Articular chondrocyte of knee joint (primary cell): ENCODE measurements around the gene PPME1. TPM values are rescaled to one million over a fixed set of nuclear protein-coding genes. Genes with fewer than 3 reads are reported as not detected.

Source experiments
- small RNA-seq: library from RNA; depleted of rRNA; stranded (forward); fragments of <200 nt; gene quantifications from one replicate; pipeline ENCODE3, GENCODE V24; 2012
- total RNA-seq: library from RNA; depleted of rRNA; stranded (reverse); fragments of >200 nt; gene quantifications from 2 replicates; pipeline ENCODE4 v1.2.3, GENCODE V29; 2012

PPME1 gene, protein sequence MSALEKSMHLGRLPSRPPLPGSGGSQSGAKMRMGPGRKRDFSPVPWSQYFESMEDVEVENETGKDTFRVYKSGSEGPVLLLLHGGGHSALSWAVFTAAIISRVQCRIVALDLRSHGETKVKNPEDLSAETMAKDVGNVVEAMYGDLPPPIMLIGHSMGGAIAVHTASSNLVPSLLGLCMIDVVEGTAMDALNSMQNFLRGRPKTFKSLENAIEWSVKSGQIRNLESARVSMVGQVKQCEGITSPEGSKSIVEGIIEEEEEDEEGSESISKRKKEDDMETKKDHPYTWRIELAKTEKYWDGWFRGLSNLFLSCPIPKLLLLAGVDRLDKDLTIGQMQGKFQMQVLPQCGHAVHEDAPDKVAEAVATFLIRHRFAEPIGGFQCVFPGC
- 20.5 and 27.1 TPM in 2 replicates for total RNA-seq

DNA sequence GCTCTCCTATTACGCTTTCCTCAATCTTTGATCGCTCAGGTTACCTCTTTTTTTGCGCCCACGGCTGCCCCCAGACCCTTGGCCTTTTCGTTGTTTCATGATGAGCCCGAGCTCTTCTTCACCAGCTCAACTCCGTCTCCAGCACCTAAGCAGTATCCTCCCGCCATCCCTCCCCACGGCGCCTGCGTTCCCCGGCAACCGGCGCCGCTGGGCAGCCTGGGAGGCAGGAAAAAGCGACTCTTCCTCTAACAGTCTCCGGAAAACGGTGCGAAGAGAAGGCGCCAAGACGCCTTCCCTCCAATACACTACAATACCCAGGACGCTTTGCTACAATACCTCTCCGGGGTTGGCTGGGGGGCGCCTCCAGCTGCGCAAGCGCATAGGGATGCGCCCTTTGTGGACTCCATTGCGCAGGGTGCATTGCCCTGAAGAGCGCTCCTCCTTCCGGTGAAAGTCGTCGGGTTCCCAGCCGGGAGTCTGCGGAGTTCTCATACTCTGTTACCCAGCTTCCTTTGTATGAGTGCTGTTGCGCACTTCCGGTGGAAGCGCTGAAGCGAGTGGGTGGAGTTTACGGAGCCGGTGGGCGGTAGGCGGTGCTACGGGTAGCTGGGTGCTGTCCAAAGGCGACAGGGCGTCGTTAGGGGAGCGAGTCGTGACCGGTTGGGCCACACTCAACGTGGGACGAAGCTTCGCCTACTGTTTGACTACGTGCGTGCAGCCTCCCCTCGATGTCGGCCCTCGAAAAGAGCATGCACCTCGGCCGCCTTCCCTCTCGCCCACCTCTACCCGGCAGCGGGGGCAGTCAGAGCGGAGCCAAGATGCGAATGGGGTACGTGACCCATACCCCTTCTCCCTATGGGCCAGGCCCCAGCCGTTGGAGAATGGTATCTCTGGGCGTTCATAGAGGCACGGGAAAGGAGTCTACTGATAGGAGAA, at the start of gene PPME1, which contains the start of gene C2CD3:
Gene PPME1 (plus strand): TSS at position 596 of the 936 bp plus-strand sequence. CDS start 133 bp downstream, at position 729.
Gene C2CD3 (minus strand): TSS at position 309 of the 936 bp plus-strand sequence. CDS start 210 bp downstream, at position 99.

Small RNA genes within 50 kb of the gene (small RNA-seq; reads per million reads assigned to genes)
- gene AP002392.1 (not detected), gene RF00409 (not detected)

Other genes with a start within 250 kb of the PPME1 start
- not detected in 2 replicates for gene DNAJB13, start 220.3 kb upstream of the PPME1 start, total RNA-seq
- gene UCP2, start 188.4 kb upstream of the PPME1 start, total RNA-seq = 5.1 and 8.6 TPM in 2 replicates
- 0.65 and 1.1 TPM in 2 replicates for gene UCP3, start 162.2 kb upstream of the PPME1 start, total RNA-seq
- gene C2CD3, start 287 bp upstream of the PPME1 start, total RNA-seq = 12.3 and 14.8 TPM in 2 replicates
- 5.6 and 6.2 TPM in 2 replicates for gene P4HA3, start 140.4 kb downstream of the PPME1 start, total RNA-seq
- 8.4 and 10.3 TPM in 2 replicates for gene PGM2L1, start 227.1 kb downstream of the PPME1 start, total RNA-seq